DOHH2 (cell line): ENCODE data around the gene RBP5.
"Not testable (repeated sequence)": the region's sequence is repeated elsewhere in the genome, so short reads cannot be mapped to it uniquely, and the experiment has no call there.

ENCODE experiments used
- H3F3A ChIP-seq: fragments of 200-600 bp; sonication (generic), shearing (Covaris generic); 2 replicates; pipeline ENCODE4 v1.6.0; 2016; ENCODE audit warnings: antibody characterized with exemption, mild to moderate bottlenecking; ENCODE audit not compliant: control insufficient read depth, insufficient read depth
- H3K27ac ChIP-seq: fragments of 200-600 bp; sonication (generic); 2 replicates; pipeline ENCODE4 v1.5.1; 2014; ENCODE audit warnings: low read depth, mild to moderate bottlenecking, low read length, moderate library complexity
- H3K27me3 ChIP-seq: fragments of 200-600 bp; sonication (generic); 2 replicates; pipeline ENCODE4 v1.6.1; 2014; ENCODE audit warnings: mild to moderate bottlenecking, low read length, mixed read lengths; ENCODE audit not compliant: control insufficient read depth
- H3K36me3 ChIP-seq: fragments of 200-600 bp; sonication (generic); 2 replicates; pipeline ENCODE4 v1.6.1; 2014; ENCODE audit warnings: mild to moderate bottlenecking, low read length, moderate library complexity, mixed read lengths; ENCODE audit not compliant: control insufficient read depth
- H3K4me1 ChIP-seq: fragments of 200-600 bp; sonication (generic); 2 replicates; pipeline ENCODE4 v1.6.1; 2014; ENCODE audit warnings: mild to moderate bottlenecking, low read length, mixed read lengths; ENCODE audit not compliant: control insufficient read depth
- H3K4me2 ChIP-seq: fragments of 200-600 bp; sonication (generic); 2 replicates; pipeline ENCODE4 v1.6.0; 2014; ENCODE audit warnings: mild to moderate bottlenecking, low read length, moderate library complexity
- H3K4me3 ChIP-seq: fragments of 200-600 bp; sonication (generic); 2 replicates; pipeline ENCODE4 v1.5.1; 2014; ENCODE audit warnings: mild to moderate bottlenecking, low read length, mixed read lengths
- H3K79me2 ChIP-seq: fragments of 200-600 bp; sonication (generic); 2 replicates; pipeline ENCODE4 v1.6.1; 2014; ENCODE audit warnings: mild to moderate bottlenecking, low read length, mixed read lengths; ENCODE audit not compliant: control insufficient read depth
- H3K9me2 ChIP-seq: fragments of 200-600 bp; sonication (generic); replicated peaks from 2 replicates; pipeline ENCODE4 v1.6.1; 2014; ENCODE audit warnings: mild to moderate bottlenecking, low read length, mixed read lengths; ENCODE audit not compliant: control insufficient read depth
- H3K9me3 ChIP-seq: fragments of 200-600 bp; sonication (generic); 2 replicates; pipeline ENCODE4 v1.6.1; 2014; ENCODE audit warnings: antibody characterized with exemption, low read length, mixed read lengths; ENCODE audit not compliant: control insufficient read depth, insufficient read depth
- H4K20me1 ChIP-seq: fragments of 200-600 bp; sonication (generic); 2 replicates; pipeline ENCODE4 v1.6.0; 2014; ENCODE audit warnings: low read depth, mild to moderate bottlenecking, antibody characterized with exemption, low read length, moderate library complexity; ENCODE audit not compliant: control insufficient read depth, insufficient read depth
- EZH2phosphoT487 ChIP-seq: fragments of 200-600 bp; sonication (generic); IDR thresholded peaks from 2 replicates; pipeline ENCODE4 v1.6.1; 2017; ENCODE audit warnings: borderline replicate concordance, mild to moderate bottlenecking, antibody characterized with exemption, low read length, moderate library complexity, mixed read lengths
- TF ChIP-seq, protein P1 (sequence below): fragments of 200-600 bp; sonication (generic); IDR thresholded peaks from one replicate; pipeline ENCODE4 v1.5.1; 2014; ENCODE audit warnings: antibody characterized with exemption, mild to moderate bottlenecking, low read depth, low read length; ENCODE audit not compliant: poor library complexity, severe bottlenecking

The RBP5 gene

DNA sequence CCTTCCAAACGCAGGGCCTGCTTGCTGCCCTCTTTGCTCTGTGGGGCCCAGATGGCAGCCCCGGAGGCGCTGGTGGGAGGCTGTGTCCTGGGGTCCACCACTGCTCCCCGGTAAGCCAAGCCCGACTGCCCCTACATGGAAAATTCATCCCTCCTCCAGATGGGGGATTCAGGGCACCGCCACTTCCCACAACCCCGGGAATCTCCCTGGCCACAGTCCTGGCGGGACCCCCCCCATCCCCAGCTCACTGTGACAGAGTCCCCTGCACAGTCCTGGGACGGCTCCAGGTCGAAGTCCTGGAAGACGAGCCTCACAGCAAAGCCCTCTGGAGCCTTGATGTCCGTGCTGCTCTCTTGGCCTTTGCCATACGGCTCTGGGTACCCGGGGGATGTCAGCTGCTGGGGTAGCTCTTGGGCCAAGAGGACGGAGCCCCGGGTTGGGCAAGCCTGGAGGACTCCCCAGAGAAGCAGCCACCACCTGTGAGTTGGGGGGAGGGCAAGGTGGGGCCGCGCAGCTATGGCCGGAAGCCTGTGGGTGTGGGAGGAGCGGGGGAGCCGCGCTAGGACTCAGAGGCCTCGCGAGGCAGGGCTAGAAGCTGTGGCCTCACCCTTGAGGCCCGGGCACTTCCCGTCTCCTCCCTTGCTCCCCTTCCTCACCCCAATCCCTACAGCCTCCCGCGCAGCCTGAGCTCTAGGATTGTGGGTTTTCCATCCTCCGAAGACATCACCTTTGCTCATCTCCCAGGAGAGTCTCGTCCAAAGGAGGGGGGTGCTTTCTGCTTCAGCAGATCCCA lies 20.5 kb downstream of the RBP5 start:
- H3K27me3 ChIP-seq: peaks cover 34% of the 10 kb centered on the region
- H3F3A ChIP-seq: no peaks in the 10 kb centered on the region
- H3K4me1 ChIP-seq: peaks cover 14% of the 10 kb centered on the region
- peak overlapping the region; percentile 89 for H3K4me2 ChIP-seq
- H3K27ac ChIP-seq: no peak overlapping the region
- H3K79me2 ChIP-seq: no peaks in the 10 kb centered on the region
- peaks cover 12% of the 10 kb centered on the region; the same call in 1 of the 2 replicates for H3K9me3 ChIP-seq
- H4K20me1 ChIP-seq: no peaks in the 10 kb centered on the region; the same call in 1 of the 2 replicates
- no peaks in the 10 kb centered on the region for H3K36me3 ChIP-seq
- H3K4me3 ChIP-seq: peak overlapping the region; percentile 76
- no peaks in the 10 kb centered on the region for H3K9me2 ChIP-seq
- TF ChIP-seq, protein P1, sequence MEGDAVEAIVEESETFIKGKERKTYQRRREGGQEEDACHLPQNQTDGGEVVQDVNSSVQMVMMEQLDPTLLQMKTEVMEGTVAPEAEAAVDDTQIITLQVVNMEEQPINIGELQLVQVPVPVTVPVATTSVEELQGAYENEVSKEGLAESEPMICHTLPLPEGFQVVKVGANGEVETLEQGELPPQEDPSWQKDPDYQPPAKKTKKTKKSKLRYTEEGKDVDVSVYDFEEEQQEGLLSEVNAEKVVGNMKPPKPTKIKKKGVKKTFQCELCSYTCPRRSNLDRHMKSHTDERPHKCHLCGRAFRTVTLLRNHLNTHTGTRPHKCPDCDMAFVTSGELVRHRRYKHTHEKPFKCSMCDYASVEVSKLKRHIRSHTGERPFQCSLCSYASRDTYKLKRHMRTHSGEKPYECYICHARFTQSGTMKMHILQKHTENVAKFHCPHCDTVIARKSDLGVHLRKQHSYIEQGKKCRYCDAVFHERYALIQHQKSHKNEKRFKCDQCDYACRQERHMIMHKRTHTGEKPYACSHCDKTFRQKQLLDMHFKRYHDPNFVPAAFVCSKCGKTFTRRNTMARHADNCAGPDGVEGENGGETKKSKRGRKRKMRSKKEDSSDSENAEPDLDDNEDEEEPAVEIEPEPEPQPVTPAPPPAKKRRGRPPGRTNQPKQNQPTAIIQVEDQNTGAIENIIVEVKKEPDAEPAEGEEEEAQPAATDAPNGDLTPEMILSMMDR: no peak
- TF ChIP-seq EZH2phosphoT487: no peak

DNA sequence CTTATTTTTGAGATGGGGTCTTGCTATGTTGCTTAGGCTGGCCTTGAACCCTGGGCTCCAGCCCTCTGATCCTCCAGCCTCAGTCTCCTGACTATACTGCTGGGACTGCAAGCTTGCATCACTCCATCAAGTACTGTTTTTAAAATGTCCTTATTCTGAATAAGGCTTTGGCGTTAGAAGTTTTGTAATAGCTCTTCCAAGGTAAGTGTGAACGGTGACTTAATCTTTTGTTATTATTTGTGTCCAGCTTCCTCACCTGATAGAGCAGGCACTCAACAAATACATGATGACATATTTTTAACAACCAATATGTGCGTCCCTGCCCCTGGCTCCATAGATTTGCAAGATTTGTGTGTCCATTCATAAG lies 21.1 kb downstream of the RBP5 start:
- H3K9me2 ChIP-seq: no peaks in the 10 kb centered on the region
- H4K20me1 ChIP-seq: no peaks in the 10 kb centered on the region; the same call in 1 of the 2 replicates
- peak overlapping the region; percentile 76 for H3K4me3 ChIP-seq
- peaks cover 12% of the 10 kb centered on the region; the same call in 1 of the 2 replicates for H3K9me3 ChIP-seq
- H3K27ac ChIP-seq: no peak overlapping the region
- H3K4me1 ChIP-seq: peaks cover 14% of the 10 kb centered on the region
- H3K79me2 ChIP-seq: no peaks in the 10 kb centered on the region
- peak overlapping the region; percentile 89 for H3K4me2 ChIP-seq
- no peaks in the 10 kb centered on the region for H3F3A ChIP-seq
- peaks cover 34% of the 10 kb centered on the region for H3K27me3 ChIP-seq
- no peak for TF ChIP-seq EZH2phosphoT487
- H3K36me3 ChIP-seq: no peaks in the 10 kb centered on the region

DNA sequence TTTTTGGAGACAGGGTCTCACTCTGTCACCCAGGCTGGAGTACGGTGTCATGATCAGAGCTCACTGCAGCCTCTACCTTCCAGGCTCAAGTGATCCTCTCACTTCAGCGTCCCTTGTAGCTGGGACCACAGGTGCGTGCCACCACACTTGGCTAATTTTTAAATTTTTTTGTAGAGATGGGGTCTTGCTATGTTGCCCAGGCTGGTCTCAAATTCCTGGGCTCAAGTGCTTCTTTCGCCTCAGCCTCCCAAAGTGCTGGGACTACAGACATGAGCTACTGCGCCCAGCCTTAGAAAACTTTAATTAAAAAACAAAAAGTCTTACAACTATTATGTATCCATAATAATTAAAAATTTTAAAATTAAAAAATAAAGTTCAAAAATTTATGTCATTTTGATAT lies 21.5 kb downstream of the RBP5 start:
- Histone ChIP-seq H3K27me3 (peaks cover 34% of the 10 kb centered on the region), H3K4me1 (peaks cover 14% of the 10 kb centered on the region), H3K9me3 (peaks cover 12% of the 10 kb centered on the region; the same call in 1 of the 2 replicates)
- not testable (repeated sequence) for H3K9me2 ChIP-seq, H3K36me3 ChIP-seq, H3K27ac ChIP-seq, H3K4me2 ChIP-seq, H3K79me2 ChIP-seq, H3K4me3 ChIP-seq, H4K20me1 ChIP-seq, H3F3A ChIP-seq

DNA sequence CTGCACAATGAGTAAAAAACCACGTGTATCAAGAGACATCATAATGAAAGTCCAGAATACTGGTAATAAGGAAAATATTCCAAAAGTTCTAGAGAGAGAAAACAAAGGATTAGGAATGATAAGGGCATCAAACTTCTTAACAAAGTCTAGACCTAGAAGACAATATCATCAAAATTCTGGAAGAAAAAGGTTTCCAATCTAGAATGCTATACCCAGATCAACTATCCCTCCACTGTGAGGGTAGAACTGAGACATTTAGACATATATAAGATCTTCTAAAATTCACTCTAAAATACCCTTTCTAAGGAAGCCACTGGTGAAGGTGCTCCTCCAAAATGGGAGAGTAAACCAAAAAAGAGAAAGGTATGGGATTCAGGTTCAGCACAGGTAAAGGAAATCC lies 22.6 kb downstream of the RBP5 start:
- Histone ChIP-seq H3K27ac (no peak overlapping the region), H4K20me1 (no peaks in the 10 kb centered on the region; the same call in 1 of the 2 replicates), H3K4me2 (no peak overlapping the region), H3K27me3 (peaks cover 32% of the 10 kb centered on the region), H3K9me3 (peaks cover 12% of the 10 kb centered on the region; the same call in 1 of the 2 replicates), H3K36me3 (no peaks in the 10 kb centered on the region), H3K4me3 (no peak overlapping the region), H3K4me1 (peaks cover 14% of the 10 kb centered on the region), H3K9me2 (no peaks in the 10 kb centered on the region), H3K79me2 (no peaks in the 10 kb centered on the region), H3F3A (no peaks in the 10 kb centered on the region)
- TF ChIP-seq EZH2phosphoT487: no peak
- TF ChIP-seq, protein P1: no peak
